HG03460 (cell line): ENCODE results near the gene PAK4.
"Not testable (repeated sequence)": the region's sequence is repeated elsewhere in the genome, so short reads cannot be mapped to it uniquely, and the experiment has no call there.

Experiments
- ATAC-seq: cut with Tn5 transposase; IDR thresholded peaks from one replicate; pipeline ENCODE4 v1.9.1; 2021; ENCODE audit not compliant: unreplicated experiment

The PAK4 gene

GRCh38 chr19:39128516-39129079, 3.0 kb downstream of the PAK4 start:
- ATAC-seq: no peak

- ATAC-seq: no peak
These were observed 3.5 kb downstream of the PAK4 start for GRCh38 chr19:39129116-39129515.

DNA sequence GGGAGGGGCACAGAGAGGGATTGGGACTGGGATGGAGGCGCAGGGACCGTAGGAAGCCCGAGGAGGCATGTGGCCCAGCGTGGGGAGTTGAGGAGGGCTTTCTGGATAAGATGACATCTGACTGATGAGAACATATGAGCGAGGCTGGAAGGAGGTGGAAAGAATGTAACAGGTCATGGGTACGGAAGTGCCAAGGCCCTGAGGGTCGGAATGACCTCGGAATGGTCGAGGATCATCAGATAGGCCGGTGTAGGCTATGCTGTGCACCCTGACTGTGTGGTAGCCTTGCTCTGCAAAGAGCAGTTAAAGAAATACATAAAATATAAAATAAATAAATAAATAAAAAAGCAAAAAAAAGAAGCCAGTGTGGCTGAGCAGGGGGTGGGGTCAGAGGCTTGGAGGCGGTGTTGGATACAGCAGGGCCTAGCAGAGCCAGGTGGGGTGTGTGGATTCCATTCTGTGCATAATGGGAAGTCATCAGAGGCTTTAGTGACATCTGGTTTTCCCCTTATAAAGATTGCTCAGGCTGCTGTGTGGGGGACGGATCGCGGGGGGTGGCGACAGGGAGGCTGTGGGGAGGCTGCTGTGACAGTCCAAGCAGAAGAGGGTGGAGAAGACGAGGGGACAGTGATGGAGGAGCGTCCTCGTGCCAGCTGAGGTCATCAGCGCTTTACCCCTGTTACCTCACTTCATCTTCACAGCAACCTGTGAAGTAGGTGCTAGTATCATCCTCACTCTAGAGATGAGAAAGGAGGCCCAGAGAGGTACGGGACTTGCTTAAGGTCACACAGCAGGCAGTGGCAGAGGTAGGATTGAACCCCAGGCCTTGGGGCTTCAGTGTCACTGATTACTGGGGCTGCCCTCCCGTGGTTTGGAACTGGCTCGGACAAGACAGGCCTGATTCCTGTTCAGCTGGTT, 5.0 kb downstream of the PAK4 start:
- no peak for ATAC-seq

DNA sequence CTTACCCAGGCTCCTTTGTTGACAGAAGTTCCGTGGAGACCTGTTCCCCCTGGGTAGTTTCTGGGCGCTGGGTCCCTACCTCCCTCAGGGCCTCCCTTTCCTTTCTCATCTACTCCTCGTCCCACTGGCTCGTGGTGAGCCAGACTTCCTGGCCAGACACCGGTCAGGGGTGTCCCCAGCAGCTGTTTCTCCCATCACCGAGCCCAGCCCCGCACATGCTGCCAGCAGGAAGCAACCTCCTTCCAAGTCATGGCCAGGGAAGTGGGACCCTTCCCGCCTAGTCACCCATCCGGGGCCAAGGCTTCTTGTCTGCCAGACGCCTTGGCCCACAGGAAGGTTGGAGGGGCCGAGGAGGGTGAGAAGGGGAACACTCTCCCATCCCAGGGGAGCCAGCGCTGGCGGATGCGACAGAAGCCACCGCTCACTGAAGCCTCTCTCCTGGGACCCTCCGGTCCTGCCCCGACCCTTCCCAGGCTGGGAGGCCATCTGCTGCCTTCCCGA, 5.7 kb downstream of the PAK4 start:
- ATAC-seq: no peak

- ATAC-seq: no peak
These were observed 6.9 kb downstream of the PAK4 start for GRCh38 chr19:39132344-39132969.

DNA sequence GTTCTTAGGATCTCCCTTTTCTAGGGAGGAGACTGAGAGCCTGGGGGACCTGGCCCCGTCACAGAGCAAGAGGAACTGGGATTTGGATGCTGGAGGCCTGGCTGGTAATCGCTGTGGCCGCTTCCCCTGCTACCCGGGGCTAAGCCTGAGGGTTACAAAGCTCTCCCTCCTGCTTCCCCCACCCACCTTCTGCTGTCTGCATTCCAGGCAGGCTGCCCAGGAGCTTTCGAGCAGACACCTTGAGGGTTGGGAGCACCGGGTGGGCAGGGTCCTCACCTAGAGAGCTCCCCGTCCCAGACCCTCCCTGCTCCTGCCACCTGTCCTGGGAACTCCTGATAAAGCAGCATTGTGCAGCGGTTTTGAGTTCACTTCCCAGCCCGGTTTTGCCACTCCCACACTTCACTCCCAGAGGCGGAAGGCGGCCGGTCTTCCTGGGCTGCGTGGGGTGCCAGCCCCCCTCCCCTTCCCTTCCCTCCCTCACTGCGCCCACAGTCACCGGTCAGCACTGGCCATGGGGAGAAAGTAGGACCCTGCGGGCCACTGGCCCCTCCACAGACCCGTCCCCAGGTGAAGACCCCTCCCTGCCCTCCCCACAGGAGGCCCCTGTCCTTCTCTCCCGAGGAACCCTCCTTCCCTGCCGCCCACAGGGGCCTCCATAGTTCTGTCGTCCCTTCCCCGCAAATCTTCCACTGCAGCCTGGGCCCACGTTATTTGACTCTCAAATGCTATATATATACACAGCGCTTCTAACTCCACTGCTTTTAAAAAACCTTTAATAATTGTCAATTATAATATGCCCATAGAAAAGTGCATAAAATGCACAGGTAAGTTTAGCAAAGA, 8.1 kb downstream of the PAK4 start:
- no peak for ATAC-seq

- ATAC-seq: no peak
These were observed 10.1 kb downstream of the PAK4 start for GRCh38 chr19:39135701-39136100.

- no peak for ATAC-seq
These were observed 10.8 kb downstream of the PAK4 start for GRCh38 chr19:39136225-39136940.

- no peak for ATAC-seq
These were observed 11.5 kb downstream of the PAK4 start for GRCh38 chr19:39137131-39137530.

DNA sequence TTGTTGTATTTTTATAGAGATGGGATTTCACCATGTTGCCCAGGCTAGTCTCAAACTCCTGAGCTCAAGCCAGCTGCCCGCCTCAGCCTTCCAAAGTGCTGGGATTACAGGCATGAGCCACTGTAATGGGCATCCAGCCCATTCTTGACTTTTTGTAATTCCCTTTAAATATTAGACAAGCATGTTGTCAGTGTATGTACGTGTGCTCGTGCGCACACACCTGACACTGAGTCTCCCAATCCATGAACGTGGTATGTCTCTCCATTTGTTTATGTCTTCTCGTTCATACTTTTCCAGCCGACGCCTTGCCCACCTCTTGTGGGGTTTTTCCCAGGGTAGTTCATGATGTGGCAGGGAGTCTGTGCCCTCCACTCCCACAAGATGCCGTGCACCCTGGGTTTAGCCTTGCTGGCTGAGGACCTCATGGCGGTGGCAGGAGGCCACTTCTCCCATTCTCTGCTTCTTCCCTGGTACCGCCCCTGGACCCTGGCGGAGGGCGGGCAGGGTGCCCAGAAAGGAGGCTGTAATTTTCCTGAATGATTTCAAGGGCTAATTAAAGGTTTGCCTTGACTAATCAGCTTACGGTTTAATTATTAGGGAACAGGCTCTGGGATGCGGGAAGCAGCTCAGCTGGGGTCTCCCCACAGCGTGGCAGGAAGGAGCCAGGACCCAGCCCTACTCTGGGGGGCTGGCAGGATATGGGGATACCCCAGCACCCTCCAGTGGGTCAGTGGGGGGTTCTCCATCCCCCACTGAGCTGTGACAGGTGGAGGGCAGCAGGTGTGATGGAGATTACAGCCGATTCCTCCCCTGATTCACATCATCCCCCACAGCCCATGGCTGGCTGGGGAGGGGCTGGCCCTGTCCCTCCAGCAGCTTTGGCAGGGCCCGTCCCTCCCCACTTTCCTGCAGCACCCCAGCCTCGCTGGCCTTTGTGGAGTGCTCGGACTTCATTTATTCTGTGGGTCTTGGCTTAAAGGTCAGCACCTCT, 12.9 kb downstream of the PAK4 start:
- ATAC-seq: no peak

GRCh38 chr19:39139305-39139874, 13.8 kb downstream of the PAK4 start:
- ATAC-seq: no peak

DNA sequence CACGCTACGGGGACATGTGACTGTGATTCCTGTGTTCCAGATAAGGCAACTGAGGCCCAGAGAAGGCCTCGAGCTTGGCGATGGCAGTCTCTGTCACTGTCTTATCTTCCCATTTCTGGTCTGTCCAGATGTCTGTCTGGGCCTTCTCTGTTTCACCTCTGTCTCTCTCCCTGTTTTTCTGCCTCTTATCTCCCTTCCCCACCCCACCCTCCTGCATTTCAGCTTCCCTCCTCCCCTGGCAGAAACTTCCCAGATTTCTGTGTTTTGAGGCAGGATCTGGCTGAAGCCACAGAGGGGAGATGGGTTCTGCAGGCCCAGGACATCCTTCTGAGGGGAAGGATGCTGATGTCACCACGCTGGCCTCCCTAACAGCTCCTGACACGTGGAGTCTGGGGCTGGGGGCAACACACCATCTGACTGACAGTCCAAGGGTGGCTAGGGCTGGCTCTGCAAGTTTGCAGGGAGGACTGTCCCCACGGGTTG, 14.4 kb downstream of the PAK4 start:
- ATAC-seq: no peak

DNA sequence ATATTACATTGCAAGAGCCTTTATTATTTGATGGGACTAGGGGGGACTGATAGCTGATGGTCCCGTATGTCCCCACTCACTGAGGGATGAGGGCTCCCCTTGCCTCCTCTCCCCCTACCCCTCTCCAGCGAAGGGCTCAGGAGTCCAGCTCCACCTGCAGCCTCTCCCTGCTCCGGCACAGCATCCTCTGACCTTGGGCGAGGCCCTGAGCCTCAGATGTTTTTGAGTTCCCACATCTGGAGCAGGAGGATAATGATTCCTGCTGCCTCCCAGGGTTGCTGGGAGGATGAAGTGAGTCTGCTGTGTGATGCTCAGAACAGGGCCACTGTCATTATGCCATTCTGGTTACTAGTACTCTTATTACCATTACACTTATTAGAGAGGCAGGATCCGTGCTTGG, 15.0 kb downstream of the PAK4 start:
- no peak for ATAC-seq

GRCh38 chr19:39141929-39142328, 16.3 kb downstream of the PAK4 start:
- no peak for ATAC-seq

GRCh38 chr19:39142630-39143029, 17.0 kb downstream of the PAK4 start:
- ATAC-seq: no peak

GRCh38 chr19:39143757-39144289, 18.2 kb downstream of the PAK4 start:
- not testable (repeated sequence) for ATAC-seq

GRCh38 chr19:39144290-39145071, 18.9 kb downstream of the PAK4 start:
- no peak for ATAC-seq
